ENCODE measurements around the gene TRMO.

GRCh38 chr9:97930972-97931371, 8.7 kb upstream of the TRMO start:
- TF ChIP-seq POLR2A (IDR thresholded peaks at IDR 0.05): no peak
- no peak for TF ChIP-seq CTCF (IDR thresholded peaks at IDR 0.05)
- TF ChIP-seq POLR2AphosphoS5 (IDR thresholded peaks at IDR 0.05): no peak

Data from breast epithelium (tissue), 3 donors.